Type B pancreatic cell (in vitro differentiated cells): ENCODE results near the gene IFNL4. TPM values are rescaled to one million over a fixed set of nuclear protein-coding genes. Genes with fewer than 3 reads are reported as not detected.
"Not testable (repeated sequence)": the region's sequence is repeated elsewhere in the genome, so short reads cannot be mapped to it uniquely, and the experiment has no call there.

Experiments
- DNase-seq: peaks from one replicate; pipeline ENCODE4 v3.0.0; 2021; ENCODE audit warnings: mixed read lengths; ENCODE audit not compliant: unreplicated experiment; ENCODE audit errors: extremely low spot score
- H3K27ac Mint-ChIP-seq: 2 replicates; pipeline ENCODE4 v1.8.0; 2021; ENCODE audit warnings: mild to moderate bottlenecking, mixed read lengths
- H3K27me3 Mint-ChIP-seq: 2 replicates; pipeline ENCODE4 v1.8.0; 2021; ENCODE audit warnings: mixed read lengths
- H3K36me3 Mint-ChIP-seq: 2 replicates; pipeline ENCODE4 v1.8.0; 2021; ENCODE audit warnings: mixed read lengths
- H3K4me1 Mint-ChIP-seq: one replicate; pipeline ENCODE4 v1.8.0; 2021; ENCODE audit warnings: mixed read lengths; ENCODE audit not compliant: unreplicated experiment
- H3K4me3 Mint-ChIP-seq: 2 replicates; pipeline ENCODE4 v1.8.0; 2021; ENCODE audit warnings: mild to moderate bottlenecking, mixed read lengths
- H3K9me3 Mint-ChIP-seq: 2 replicates; pipeline ENCODE4 v1.8.0; 2021; ENCODE audit warnings: mixed read lengths
- total RNA-seq: library from RNA; stranded (reverse); gene quantifications from 2 replicates; pipeline ENCODE4 v1.2.1, GENCODE V29; 2021; ENCODE audit warnings: low replicate concordance
- TF ChIP-seq, protein P1 (sequence below): fragments of 200-600 bp; sonication (generic); conservative IDR thresholded peaks from 2 replicates; pipeline ENCODE4 v1.5.0; 2021; ENCODE audit warnings: antibody characterized with exemption, mild to moderate bottlenecking

The IFNL4 gene
- total RNA-seq, 1 donor from 2014 or later: not detected

DNA sequence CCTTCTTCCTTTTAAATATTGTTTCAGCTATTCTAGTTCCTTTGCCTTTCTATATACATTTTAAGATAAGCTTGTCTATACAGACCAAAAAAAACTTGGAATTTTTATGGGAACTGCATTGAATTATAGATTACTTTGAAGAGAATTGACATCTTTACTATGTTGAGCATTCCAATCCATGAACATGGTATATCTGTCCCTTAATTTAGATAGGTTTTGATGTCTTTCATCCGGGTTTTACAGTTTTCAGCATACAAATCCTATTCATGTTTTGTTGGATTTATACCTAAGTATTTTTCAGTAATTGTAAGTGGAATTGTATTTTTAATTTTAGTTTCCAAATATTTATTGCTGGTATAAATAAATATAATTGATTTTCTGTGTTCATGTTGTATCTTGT, 35.4 kb upstream of the IFNL4 start:
- H3K36me3 Mint-ChIP-seq: no peaks in the 10 kb centered on the region
- H3K27ac Mint-ChIP-seq: no peak overlapping the region
- no peak overlapping the region for H3K4me3 Mint-ChIP-seq
- H3K4me1 Mint-ChIP-seq: no peaks in the 10 kb centered on the region
- H3K9me3 Mint-ChIP-seq: no peaks in the 10 kb centered on the region
- peaks cover 39% of the 10 kb centered on the region for H3K27me3 Mint-ChIP-seq
- TF ChIP-seq, protein P1, sequence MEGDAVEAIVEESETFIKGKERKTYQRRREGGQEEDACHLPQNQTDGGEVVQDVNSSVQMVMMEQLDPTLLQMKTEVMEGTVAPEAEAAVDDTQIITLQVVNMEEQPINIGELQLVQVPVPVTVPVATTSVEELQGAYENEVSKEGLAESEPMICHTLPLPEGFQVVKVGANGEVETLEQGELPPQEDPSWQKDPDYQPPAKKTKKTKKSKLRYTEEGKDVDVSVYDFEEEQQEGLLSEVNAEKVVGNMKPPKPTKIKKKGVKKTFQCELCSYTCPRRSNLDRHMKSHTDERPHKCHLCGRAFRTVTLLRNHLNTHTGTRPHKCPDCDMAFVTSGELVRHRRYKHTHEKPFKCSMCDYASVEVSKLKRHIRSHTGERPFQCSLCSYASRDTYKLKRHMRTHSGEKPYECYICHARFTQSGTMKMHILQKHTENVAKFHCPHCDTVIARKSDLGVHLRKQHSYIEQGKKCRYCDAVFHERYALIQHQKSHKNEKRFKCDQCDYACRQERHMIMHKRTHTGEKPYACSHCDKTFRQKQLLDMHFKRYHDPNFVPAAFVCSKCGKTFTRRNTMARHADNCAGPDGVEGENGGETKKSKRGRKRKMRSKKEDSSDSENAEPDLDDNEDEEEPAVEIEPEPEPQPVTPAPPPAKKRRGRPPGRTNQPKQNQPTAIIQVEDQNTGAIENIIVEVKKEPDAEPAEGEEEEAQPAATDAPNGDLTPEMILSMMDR: no peak
- no peak for DNase-seq

DNA sequence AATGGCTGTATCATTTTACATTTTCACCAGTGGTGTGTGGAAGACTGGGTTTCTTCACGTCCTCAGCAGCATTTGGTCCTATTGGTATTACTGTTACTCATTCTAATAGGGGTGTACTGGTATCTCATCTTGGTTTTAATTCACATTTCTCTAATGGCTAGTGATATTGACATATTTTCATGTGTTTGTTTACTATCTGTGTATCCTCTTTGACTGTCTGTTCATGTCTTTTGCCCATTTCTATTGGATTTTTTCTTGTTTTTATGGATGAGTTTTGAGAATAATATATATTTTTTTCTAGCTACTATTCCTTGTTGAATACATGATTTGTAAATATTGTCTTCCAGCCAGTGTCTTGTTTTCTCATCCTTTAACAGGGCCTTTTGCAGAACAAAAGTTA, 33.4 kb upstream of the IFNL4 start:
- H3K9me3 Mint-ChIP-seq: no peaks in the 10 kb centered on the region
- no peak for DNase-seq
- no peak overlapping the region for H3K27ac Mint-ChIP-seq
- TF ChIP-seq, protein P1: no peak
- no peaks in the 10 kb centered on the region for H3K4me1 Mint-ChIP-seq
- H3K36me3 Mint-ChIP-seq: no peaks in the 10 kb centered on the region
- H3K27me3 Mint-ChIP-seq: peaks cover 33% of the 10 kb centered on the region
- no peak overlapping the region for H3K4me3 Mint-ChIP-seq

DNA sequence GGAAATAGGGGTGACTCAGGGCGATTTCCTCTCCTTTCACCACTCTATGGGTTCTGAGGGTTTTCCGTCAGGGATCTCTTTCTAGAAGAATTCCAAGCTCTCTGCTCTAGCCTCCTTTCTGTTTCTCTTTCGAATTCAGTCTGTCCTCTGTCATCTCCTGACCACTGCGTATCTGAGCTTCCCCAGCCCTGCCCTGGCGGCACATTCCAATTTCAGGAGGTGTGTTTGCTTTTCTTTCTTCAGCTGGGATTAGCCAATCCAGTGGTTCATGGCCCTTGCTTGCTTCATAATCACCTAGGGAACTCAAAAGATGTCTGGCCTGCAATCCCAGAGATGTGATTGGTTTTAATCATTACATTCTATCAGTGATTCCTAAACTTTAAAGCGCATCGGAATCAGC, 28.9 kb upstream of the IFNL4 start:
- H3K4me3 Mint-ChIP-seq: no peak overlapping the region
- peaks cover 27% of the 10 kb centered on the region for H3K27me3 Mint-ChIP-seq
- TF ChIP-seq, protein P1: no peak
- no peaks in the 10 kb centered on the region for H3K9me3 Mint-ChIP-seq
- no peak for DNase-seq
- H3K36me3 Mint-ChIP-seq: no peaks in the 10 kb centered on the region
- peak overlapping the region; percentile 72 for H3K27ac Mint-ChIP-seq
- no peaks in the 10 kb centered on the region for H3K4me1 Mint-ChIP-seq

DNA sequence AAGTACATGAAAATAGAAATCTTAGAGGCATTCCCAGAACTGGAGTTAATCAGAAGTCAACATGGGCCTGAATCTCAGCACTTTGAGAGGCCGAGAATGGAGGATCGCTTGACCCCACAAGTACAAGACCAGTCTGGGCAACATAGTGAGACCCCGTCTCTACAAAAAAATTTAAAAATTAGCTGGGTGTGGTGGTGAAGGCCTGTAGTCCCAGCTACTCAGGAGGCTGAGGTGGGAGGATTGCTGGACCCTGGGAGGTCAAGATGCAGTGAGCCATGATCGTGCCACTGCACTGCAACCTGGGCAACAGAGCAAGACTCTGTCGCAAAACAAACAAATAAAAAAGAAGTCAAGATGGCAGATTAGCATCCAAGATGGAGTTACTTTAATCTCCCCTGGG, 28.1 kb upstream of the IFNL4 start:
- TF ChIP-seq, protein P1: no peak
- DNase-seq: no peak
- Mint-ChIP-seq H3K4me1 (no peaks in the 10 kb centered on the region), H3K4me3 (no peak overlapping the region), H3K27me3 (peaks cover 24% of the 10 kb centered on the region), H3K27ac (no peak overlapping the region), H3K9me3 (no peaks in the 10 kb centered on the region), H3K36me3 (no peaks in the 10 kb centered on the region)

DNA sequence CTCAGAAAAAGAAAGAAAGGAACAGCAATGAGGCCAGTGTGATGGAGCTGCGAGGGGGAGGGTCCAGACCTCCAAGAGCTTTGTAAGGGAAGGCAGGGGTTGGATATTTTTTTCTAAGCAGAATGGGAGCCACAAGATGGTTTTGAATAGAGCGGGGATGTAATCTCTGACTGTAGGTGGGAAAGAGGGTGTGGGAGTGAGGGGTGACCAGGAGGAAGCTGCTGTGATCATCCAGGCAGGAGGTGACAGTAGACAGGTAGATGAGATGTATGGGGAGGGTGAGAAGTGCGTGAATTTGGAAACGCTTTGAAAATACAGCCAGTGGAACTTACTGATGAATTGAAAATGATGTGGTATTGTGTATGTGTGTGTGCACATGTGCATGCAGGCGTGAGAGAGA, 26.9 kb upstream of the IFNL4 start:
- H3K36me3 Mint-ChIP-seq: no peaks in the 10 kb centered on the region
- H3K9me3 Mint-ChIP-seq: no peaks in the 10 kb centered on the region
- no peak for DNase-seq
- TF ChIP-seq, protein P1: no peak
- no peak overlapping the region for H3K4me3 Mint-ChIP-seq
- no peaks in the 10 kb centered on the region for H3K4me1 Mint-ChIP-seq
- H3K27ac Mint-ChIP-seq: no peak overlapping the region
- peaks cover 29% of the 10 kb centered on the region for H3K27me3 Mint-ChIP-seq

DNA sequence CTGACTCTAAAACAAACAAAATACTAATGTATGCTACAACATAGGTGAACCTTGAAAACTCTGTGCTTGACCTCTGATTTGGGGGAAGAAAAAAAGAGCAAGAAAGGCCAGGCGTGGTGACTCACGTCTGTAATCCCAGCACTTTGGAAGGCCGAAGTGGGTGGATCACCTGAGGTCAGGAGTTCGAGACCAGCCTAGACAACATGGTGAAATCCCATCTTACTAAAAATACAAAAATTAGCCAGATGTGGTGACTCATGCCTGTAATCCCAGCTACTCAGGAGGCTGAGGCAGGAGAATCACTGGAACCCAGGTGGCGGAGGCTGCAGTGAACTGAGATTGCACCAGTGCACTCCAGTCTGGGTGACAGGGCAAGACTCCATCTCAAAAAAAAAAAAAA, 25.2 kb upstream of the IFNL4 start:
- H3K4me1 Mint-ChIP-seq, H3K36me3 Mint-ChIP-seq, H3K9me3 Mint-ChIP-seq, H3K4me3 Mint-ChIP-seq, H3K27ac Mint-ChIP-seq, DNase-seq: not testable (repeated sequence)
- H3K27me3 Mint-ChIP-seq: peaks cover 34% of the 10 kb centered on the region
